ENCODE results near the gene GALNT4. TPM values are rescaled to one million over a fixed set of nuclear protein-coding genes. Genes with fewer than 3 reads are reported as not detected.

GALNT4 gene
- total RNA-seq, 1 experiment from 2014 or later, result 2.8 TPM

DNA sequence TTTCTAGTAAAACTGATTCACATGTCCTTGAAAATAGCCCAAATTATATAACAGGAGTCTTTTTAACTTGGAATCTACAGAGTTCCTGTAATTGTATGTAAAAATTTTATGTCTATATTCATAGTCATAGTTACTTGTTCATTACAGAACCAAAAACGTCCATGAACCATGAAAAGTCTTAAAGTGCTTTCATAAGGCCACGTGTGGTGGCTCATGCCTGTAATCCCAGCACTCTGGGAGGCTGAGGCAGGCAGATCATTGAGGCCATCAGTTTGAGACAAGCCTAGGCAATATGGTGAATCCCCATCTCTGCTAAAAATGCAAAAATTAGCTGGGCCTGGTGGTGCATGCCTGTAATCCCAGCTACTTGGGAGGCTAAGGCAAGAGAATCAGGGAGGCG is 48.4 kb downstream of the GALNT4 start (continued):
- TF ChIP-seq, protein P1, sequence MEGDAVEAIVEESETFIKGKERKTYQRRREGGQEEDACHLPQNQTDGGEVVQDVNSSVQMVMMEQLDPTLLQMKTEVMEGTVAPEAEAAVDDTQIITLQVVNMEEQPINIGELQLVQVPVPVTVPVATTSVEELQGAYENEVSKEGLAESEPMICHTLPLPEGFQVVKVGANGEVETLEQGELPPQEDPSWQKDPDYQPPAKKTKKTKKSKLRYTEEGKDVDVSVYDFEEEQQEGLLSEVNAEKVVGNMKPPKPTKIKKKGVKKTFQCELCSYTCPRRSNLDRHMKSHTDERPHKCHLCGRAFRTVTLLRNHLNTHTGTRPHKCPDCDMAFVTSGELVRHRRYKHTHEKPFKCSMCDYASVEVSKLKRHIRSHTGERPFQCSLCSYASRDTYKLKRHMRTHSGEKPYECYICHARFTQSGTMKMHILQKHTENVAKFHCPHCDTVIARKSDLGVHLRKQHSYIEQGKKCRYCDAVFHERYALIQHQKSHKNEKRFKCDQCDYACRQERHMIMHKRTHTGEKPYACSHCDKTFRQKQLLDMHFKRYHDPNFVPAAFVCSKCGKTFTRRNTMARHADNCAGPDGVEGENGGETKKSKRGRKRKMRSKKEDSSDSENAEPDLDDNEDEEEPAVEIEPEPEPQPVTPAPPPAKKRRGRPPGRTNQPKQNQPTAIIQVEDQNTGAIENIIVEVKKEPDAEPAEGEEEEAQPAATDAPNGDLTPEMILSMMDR (IDR thresholded peaks at IDR 0.05 in 2 of 3, conservative IDR thresholded peaks at IDR 0.05 in 1 of 3; ENCODE audit: borderline replicate concordance in 1 of 3, insufficient read depth in 1 of 3, low read depth in 2 of 3, low read length in 2 of 3), result no peak
- no peak for TF ChIP-seq CEBPB (IDR thresholded peaks at IDR 0.05; ENCODE audit: low read depth)
- no peak for TF ChIP-seq ELF1 (IDR thresholded peaks at IDR 0.05; ENCODE audit: borderline replicate concordance, low read depth)
- TF ChIP-seq RAD21 (IDR thresholded peaks at IDR 0.05; ENCODE audit: low read depth), result no peak
- no peak for TF ChIP-seq EZH2 (IDR thresholded peaks at IDR 0.05)

DNA sequence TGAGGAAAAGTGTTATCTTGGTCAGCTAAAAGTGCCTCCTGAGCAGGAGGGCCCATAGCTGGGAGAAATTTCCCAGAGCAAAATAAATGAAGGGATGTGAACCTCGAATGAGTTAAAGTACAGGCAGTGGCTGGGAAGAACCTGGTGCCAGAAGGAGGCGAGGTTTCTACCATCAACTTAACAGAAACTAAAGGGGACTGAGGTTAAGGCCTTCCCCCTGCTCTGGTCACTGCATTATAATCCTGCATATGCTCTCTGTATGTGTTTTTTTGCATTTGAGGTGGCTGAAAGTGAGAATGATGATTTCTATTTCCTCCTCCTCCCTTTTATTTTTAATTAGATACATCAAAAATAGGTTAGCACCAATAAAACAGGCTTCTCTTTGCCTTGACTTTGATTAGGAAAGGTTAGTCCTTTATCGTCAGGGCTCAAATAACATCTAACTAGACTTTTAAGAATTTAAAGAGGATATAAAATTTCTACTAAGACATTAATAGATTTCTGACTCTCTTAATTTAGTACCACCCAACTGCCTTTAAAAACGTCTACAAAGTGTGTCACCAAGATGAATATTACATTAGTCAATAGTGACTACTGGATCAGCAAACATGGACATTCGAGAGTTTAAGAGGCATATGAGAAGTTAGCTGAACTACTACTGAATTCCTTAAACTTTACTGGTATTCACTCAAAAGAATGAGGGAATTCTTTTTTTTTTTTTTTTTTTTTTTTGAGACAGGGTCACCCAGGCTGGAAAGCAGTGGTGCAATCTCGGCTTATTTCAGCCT is 49.2 kb downstream of the GALNT4 start:
- Histone ChIP-seq H3K9ac (ENCODE audit: low read length) (no peak overlapping the region), H3K4me2 (ENCODE audit: low read length) (no peak overlapping the region), H4K20me1 (ENCODE audit: insufficient read depth) (no peaks in the 10 kb centered on the region), H3K36me3 (ENCODE audit: control insufficient read depth in 1 of 2, insufficient read depth in 2 of 2, low read length in 2 of 2) (no peaks in the 10 kb centered on the region), H3K27ac (ENCODE audit: low read depth, low read length) (no peak overlapping the region), H3K9me3 (ENCODE audit: control insufficient read depth in 1 of 2, insufficient read depth in 1 of 2, low read depth in 1 of 2, low read length in 2 of 2) (no peaks in the 10 kb centered on the region), H3K4me3 (replicated peaks in 1 of 2; ENCODE audit: low read depth in 1 of 2, low read length in 2 of 2) (no peak overlapping the region), H3K79me2 (ENCODE audit: insufficient read depth, low read length) (no peaks in the 10 kb centered on the region), H3K27me3 (ENCODE audit: insufficient read depth, low read length) (no peaks in the 10 kb centered on the region), H3K9me2 (ENCODE audit: insufficient read depth) (no peaks in the 10 kb centered on the region), H2AFZ (ENCODE audit: low read depth, low read length, poor library complexity, severe bottlenecking) (no peak overlapping the region), H3K4me1 (ENCODE audit: control insufficient read depth in 1 of 2, insufficient read depth in 2 of 2, low read length in 2 of 2) (no peaks in the 10 kb centered on the region; a peak in 1 of 4 replicates)
- ChIA-PET CTCF (no interaction called here), RAD21 (ENCODE audit: low non-redundant PET in 1 of 2, low total read pairs in 2 of 2, uncharacterized antibody in 2 of 2, unreplicated experiment in 2 of 2) (no interaction called here), POLR2A (no interaction called here)
- ATAC-seq, result no peak
- intact Hi-C loops (cut with micrococcal nuclease), result loop anchor here (10.0 kb wide), 1 partner anchor 1469 kb away; no protein-coding TSS in a partner anchor
- no peak for TF ChIP-seq EGR1 (IDR thresholded peaks at IDR 0.05; ENCODE audit: low read depth)
- no peak for TF ChIP-seq ZNF274 (IDR thresholded peaks at IDR 0.05; ENCODE audit: low read depth, low read length)
- no peak for TF ChIP-seq SP1 (IDR thresholded peaks at IDR 0.05; ENCODE audit: low read depth)
- TF ChIP-seq, protein P2, sequence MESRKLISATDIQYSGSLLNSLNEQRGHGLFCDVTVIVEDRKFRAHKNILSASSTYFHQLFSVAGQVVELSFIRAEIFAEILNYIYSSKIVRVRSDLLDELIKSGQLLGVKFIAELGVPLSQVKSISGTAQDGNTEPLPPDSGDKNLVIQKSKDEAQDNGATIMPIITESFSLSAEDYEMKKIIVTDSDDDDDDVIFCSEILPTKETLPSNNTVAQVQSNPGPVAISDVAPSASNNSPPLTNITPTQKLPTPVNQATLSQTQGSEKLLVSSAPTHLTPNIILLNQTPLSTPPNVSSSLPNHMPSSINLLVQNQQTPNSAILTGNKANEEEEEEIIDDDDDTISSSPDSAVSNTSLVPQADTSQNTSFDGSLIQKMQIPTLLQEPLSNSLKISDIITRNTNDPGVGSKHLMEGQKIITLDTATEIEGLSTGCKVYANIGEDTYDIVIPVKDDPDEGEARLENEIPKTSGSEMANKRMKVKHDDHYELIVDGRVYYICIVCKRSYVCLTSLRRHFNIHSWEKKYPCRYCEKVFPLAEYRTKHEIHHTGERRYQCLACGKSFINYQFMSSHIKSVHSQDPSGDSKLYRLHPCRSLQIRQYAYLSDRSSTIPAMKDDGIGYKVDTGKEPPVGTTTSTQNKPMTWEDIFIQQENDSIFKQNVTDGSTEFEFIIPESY (IDR thresholded peaks at IDR 0.05; ENCODE audit: extremely low read depth, insufficient replicate concordance, low read length), result no peak
- TF ChIP-seq RAD21 (IDR thresholded peaks at IDR 0.05; ENCODE audit: low read depth), result no peak
- TF ChIP-seq EZH2 (IDR thresholded peaks at IDR 0.05), result no peak
- no peak for TF ChIP-seq ZFX (IDR thresholded peaks at IDR 0.05)
- BruUV-seq (replicated peaks), result no TSS peak
- DNase-seq (ENCODE audit: low read depth, low spot score), result no peak
